OCI-LY1 (cell line): ENCODE results near the gene ANKRD27.

ENCODE experiments used
- EZH2 ChIP-seq: fragments of 200-600 bp; sonication (generic), shearing (Covaris generic); IDR thresholded peaks from 2 replicates; pipeline ENCODE4 v1.8.0; 2017; ENCODE audit warnings: borderline replicate concordance, mixed run types, mild to moderate bottlenecking, antibody characterized with exemption, low read length, moderate library complexity, mixed read lengths
- TF ChIP-seq, protein P1 (sequence below): fragments of 200-600 bp; sonication (generic), shearing (Covaris generic); IDR thresholded peaks from 2 replicates; pipeline ENCODE4 v1.5.1; 2017; ENCODE audit warnings: mild to moderate bottlenecking, antibody characterized with exemption, low read length, moderate library complexity, mixed read lengths

DNA sequence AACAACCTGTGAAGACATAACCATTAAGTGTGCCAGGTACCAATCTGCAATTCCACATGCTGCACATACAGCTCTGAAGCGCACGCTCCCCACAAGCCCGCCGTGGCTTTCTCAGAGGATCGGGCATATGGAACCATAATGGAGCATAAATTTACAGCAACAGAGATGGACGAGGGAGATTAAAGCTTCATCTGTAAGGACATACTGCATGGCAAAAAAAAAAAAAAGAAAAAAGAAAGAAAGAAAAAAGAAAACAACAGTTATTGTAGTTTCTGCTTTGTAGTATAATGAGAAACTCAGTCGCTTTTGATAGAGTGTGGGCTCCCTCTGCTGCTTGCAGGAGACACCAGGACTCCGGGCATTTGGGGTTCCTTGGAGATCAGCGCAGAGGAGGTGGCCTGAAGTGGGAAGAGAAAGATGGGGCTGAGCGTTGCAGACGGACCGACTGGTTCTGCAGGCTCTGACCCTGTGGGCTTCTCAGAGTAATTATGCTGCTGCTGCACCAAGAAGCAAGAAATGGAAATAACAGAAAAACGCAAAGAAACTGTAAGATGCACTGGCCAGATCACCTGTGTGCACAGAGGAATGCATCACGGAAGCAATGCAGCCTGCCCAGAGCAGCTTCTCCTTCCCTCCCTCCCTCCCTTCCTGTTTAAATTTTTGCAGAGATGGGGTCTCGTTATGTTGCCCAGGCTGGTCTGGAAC lies 104.7 kb downstream of the ANKRD27 start:
- no peak for TF ChIP-seq EZH2
- TF ChIP-seq, protein P1, sequence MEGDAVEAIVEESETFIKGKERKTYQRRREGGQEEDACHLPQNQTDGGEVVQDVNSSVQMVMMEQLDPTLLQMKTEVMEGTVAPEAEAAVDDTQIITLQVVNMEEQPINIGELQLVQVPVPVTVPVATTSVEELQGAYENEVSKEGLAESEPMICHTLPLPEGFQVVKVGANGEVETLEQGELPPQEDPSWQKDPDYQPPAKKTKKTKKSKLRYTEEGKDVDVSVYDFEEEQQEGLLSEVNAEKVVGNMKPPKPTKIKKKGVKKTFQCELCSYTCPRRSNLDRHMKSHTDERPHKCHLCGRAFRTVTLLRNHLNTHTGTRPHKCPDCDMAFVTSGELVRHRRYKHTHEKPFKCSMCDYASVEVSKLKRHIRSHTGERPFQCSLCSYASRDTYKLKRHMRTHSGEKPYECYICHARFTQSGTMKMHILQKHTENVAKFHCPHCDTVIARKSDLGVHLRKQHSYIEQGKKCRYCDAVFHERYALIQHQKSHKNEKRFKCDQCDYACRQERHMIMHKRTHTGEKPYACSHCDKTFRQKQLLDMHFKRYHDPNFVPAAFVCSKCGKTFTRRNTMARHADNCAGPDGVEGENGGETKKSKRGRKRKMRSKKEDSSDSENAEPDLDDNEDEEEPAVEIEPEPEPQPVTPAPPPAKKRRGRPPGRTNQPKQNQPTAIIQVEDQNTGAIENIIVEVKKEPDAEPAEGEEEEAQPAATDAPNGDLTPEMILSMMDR = peak; percentile 76
